SK-N-MC (cell line): ENCODE data around the gene CABCOCO1.

Source experiments
- EZH2 ChIP-seq: fragments of 200-600 bp; sonication (generic); IDR thresholded peaks from one replicate; pipeline ENCODE4 v1.6.1; 2017; ENCODE audit warnings: antibody characterized with exemption
- POLR2AphosphoS5 ChIP-seq: IDR thresholded peaks from 2 replicates; pipeline ENCODE4 v1.6.1; 2012; ENCODE audit warnings: mild to moderate bottlenecking, low read depth, low read length, borderline replicate concordance

DNA sequence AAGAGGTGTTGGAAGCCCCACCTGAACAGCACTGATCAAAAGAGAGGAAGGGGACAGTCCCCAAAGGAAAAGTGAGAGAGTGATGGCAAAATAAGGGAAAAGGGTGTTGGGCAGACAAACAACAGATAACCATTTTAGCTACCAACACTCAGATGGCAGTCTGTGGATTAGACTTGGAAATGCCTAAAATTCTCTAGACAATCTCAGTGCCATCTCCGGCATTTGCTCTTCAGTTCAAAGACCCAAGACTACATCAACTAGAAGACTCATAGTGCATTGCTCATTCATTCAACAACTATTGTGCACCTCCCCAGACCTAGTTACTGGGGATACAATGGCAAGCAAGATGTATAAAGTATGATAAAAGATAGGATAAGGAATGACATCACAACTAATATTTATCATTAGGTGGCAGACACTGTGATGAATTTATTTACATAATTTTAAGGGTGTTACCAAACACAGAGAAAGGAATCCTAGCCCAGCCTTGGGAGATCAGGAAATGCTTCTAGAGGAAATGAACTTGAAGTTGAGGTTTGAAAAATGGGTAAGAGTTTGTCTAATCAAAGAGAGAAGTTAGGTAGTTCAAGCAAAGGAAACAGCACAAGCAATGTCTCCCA lies 129.5 kb downstream of the CABCOCO1 start:
- no peak for TF ChIP-seq POLR2AphosphoS5
- no peak for TF ChIP-seq EZH2
